Measurements from ENCODE around the gene TUBA4B. TPM values are rescaled to one million over a fixed set of nuclear protein-coding genes. Genes with fewer than 3 reads are reported as not detected.

Gene TUBA4B
- total RNA-seq, 1 experiment from 2014 or later, result not detected

DNA sequence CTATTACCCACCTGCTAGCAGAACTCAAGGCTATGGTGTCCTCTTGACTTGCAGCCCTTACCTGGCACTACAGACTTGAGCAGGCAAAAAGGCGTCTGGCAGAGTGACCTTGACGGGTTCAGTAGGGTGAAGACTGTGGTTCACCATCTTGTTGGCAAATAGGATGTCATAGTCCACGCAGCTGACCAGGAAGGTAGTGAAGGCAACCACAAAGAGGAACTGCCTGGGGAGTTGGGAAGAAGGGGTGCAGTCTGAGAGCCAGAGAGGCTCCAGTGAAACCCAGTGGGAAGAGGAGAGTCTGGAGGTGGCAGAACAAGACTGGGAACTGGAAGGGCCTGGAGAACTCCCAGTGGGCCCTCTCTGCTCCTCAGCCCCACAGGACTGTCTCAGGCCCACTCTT lies 27.7 kb upstream of the TUBA4B start:
- Histone ChIP-seq H3K4me2 (ENCODE audit: insufficient read depth, insufficient read length, low read length) (no peak overlapping the region), H2AK5ac (ENCODE audit: insufficient read length, low read length) (no peak overlapping the region), H3K79me1 (ENCODE audit: insufficient read depth, low read depth, low read length, poor library complexity, severe bottlenecking) (no peaks in the 10 kb centered on the region), H2BK12ac (ENCODE audit: insufficient read length, low read depth, low read length) (no peak overlapping the region), H3K27me3 (ENCODE audit: insufficient read depth, low read length) (no peaks in the 10 kb centered on the region), H4K8ac (replicated peaks; ENCODE audit: insufficient read length, low read depth, low read length) (no peak overlapping the region), H3K14ac (ENCODE audit: insufficient read depth, low read length) (no peak overlapping the region), H3K56ac (ENCODE audit: insufficient read length, low read depth, low read length) (no peak overlapping the region), H4K91ac (ENCODE audit: insufficient read length, low read depth, low read length) (no peak overlapping the region), H3T11ph (ENCODE audit: low read length) (no peak overlapping the region), H3K79me2 (ENCODE audit: insufficient read depth, low read length) (no peaks in the 10 kb centered on the region), H4K5ac (ENCODE audit: insufficient read length, low read depth, low read length) (no peak overlapping the region), H2BK5ac (ENCODE audit: insufficient read length, low read length) (no peak overlapping the region), H3K9me3 (ENCODE audit: control insufficient read depth, low read depth, low read length) (no peaks in the 10 kb centered on the region), H2BK20ac (ENCODE audit: low read depth, low read length, poor library complexity, severe bottlenecking) (no peak overlapping the region), H3K23ac (ENCODE audit: insufficient read length, low read depth, low read length) (no peak overlapping the region), H3K4me1 (ENCODE audit: insufficient read depth, low read length) (no peaks in the 10 kb centered on the region), H3K4ac (ENCODE audit: low read depth, low read length) (no peak overlapping the region), H3K23me2 (ENCODE audit: insufficient read length, low read depth, low read length, poor library complexity, severe bottlenecking) (no peaks in the 10 kb centered on the region), H3K18ac (ENCODE audit: insufficient read length, low read depth, low read length) (no peak overlapping the region), H3K9ac (ENCODE audit: extremely low read depth, insufficient read length, low read length) (no peak overlapping the region), H2BK15ac (ENCODE audit: low read depth, low read length) (no peak overlapping the region), H4K20me1 (ENCODE audit: control insufficient read depth, insufficient read depth, insufficient read length) (no peaks in the 10 kb centered on the region), H2BK120ac (ENCODE audit: low read depth, low read length, poor library complexity, severe bottlenecking) (no peak overlapping the region), H2AFZ (ENCODE audit: low read length) (no peak overlapping the region), H3K27ac (ENCODE audit: insufficient read length, low read depth, low read length) (no peak overlapping the region)
- no peaks in the 10 kb centered on the region for H3K27me3 Mint-ChIP-seq (ENCODE audit: low read depth)
- TF ChIP-seq, protein P1, sequence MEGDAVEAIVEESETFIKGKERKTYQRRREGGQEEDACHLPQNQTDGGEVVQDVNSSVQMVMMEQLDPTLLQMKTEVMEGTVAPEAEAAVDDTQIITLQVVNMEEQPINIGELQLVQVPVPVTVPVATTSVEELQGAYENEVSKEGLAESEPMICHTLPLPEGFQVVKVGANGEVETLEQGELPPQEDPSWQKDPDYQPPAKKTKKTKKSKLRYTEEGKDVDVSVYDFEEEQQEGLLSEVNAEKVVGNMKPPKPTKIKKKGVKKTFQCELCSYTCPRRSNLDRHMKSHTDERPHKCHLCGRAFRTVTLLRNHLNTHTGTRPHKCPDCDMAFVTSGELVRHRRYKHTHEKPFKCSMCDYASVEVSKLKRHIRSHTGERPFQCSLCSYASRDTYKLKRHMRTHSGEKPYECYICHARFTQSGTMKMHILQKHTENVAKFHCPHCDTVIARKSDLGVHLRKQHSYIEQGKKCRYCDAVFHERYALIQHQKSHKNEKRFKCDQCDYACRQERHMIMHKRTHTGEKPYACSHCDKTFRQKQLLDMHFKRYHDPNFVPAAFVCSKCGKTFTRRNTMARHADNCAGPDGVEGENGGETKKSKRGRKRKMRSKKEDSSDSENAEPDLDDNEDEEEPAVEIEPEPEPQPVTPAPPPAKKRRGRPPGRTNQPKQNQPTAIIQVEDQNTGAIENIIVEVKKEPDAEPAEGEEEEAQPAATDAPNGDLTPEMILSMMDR (conservative IDR thresholded peaks at IDR 0.05), result no peak
- H3K36me3 Mint-ChIP-seq (ENCODE audit: insufficient read depth in 1 of 3, low read depth in 3 of 3), result peaks cover 26 to 60% (median 54%) of the 10 kb centered on the region in 3 experiments; a peak in 6 of 7 replicates
- DNase-seq, result no peak
- H3K4me1 Mint-ChIP-seq, result peaks cover 8 to 9% of the 10 kb centered on the region in 2 experiments
- no peak overlapping the region for H3K4me3 Mint-ChIP-seq
- H3K27ac Mint-ChIP-seq, result no peak overlapping the region
- no CpG with 5 or more reads among the region's 3 CpGs for WGBS (ENCODE audit: extremely low coverage, insufficient read length, low lambda C conversion rate)
- H3K9me3 Mint-ChIP-seq, result no peaks in the 10 kb centered on the region; a peak in 1 of 5 replicates
